ENCODE measurements around the gene TIMM44.
"Not testable (repeated sequence)": the region's sequence is repeated elsewhere in the genome, so short reads cannot be mapped to it uniquely, and the experiment has no call there.

The TIMM44 gene

GRCh38 chr19:7975037-7975436 is 31.6 kb upstream of the TIMM44 start:
- no peak for DNase-seq

GRCh38 chr19:7973883-7974282 is 30.4 kb upstream of the TIMM44 start:
- DNase-seq, result no peak

GRCh38 chr19:7971553-7972520 is 28.4 kb upstream of the TIMM44 start:
- no peak for DNase-seq

- DNase-seq, result no peak
Measured at GRCh38 chr19:7970716-7971448, 27.4 kb upstream of the TIMM44 start.

DNA sequence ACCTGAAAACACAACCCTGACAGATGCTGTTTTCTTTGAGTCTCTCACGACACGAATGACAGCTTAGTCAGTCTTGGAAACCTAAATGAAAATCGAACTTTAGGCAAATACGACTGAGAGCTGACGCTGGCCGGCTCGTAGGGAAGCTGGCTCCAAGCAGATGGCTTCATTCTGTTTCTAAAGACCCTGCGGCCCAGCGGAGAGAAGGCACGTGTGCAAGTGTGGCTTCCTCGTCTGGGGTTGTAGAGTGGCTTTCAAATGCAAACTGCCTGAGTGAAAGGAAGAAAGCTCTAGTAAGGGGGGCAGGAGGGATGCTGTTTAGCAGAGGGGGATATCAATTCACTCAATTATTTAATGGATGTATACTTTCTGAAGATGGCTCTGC is 26.1 kb upstream of the TIMM44 start:
- no peak for DNase-seq

DNA sequence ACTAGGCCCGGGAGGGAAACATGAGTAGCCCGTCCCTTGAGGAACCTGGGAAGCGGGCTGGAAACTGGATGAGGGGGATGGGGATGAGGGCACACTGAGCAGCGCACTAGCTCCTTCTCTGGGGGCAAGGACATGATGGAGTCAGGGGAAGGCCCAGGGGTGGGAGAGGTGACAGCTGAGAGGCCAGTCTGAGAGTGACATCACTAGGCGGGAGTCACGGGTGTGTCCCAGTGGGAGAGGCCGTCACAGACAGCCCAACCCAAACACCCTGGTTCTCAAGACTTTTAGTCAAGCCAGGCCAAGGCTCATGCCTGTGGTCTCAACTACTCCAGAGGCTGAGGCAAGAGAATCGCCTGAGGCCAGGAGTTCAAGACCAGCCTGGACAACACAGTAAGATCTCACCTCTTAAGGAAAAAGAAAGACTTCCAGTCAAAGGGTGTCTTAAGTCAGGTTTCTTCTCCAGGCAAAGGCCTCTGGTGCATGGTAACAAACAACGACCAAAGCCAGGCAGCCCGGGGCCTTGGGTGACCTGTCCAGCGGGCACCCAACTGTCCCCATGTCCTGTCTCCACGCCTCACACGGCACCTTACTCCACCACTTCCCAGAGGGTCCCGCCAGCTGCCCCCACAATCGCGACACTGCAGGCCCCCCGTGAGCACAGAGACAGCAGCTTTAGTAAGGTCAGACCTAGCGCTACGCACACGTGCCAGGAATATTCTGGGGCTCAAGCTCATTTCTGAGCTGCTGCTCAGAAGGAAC is 25.5 kb upstream of the TIMM44 start:
- no peak for DNase-seq

GRCh38 chr19:7968008-7968795 is 24.7 kb upstream of the TIMM44 start:
- no peak for DNase-seq

DNA sequence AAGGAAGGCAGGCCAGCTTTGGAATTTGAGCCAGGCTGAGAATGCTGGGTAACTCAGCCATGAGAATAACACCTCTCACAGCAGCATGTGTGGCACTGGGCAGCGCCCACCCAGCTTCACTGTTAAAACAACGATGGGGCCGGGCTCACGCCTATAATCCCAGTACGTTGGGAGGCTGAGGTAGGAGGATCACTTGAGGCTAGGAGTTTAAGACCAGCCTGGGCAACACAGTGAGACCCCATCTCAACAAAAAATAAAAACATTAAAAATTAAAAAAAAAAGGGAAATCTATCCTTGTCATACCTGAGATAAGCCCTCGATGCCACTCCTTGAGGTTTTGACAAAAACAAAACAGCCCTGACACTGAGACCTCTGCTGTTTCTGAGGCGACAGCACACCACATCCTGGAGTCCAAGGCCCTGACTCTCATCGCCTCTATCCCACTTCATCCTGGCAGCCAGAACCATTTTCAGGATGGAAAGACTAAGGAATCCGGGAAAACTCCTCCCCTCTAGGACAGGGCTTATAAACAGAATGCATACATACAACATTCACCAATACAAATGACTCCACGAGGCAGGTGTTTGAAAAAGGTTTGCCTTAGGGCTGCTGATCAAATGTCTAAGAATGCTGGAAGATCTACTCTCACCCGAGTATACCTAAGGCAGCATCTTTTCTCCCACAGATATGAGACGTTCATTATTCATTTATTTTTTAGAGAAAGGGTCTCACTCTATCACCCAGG is 22.6 kb upstream of the TIMM44 start:
- no peak for DNase-seq

GRCh38 chr19:7965259-7965841 is 21.9 kb upstream of the TIMM44 start:
- no peak for DNase-seq

DNA sequence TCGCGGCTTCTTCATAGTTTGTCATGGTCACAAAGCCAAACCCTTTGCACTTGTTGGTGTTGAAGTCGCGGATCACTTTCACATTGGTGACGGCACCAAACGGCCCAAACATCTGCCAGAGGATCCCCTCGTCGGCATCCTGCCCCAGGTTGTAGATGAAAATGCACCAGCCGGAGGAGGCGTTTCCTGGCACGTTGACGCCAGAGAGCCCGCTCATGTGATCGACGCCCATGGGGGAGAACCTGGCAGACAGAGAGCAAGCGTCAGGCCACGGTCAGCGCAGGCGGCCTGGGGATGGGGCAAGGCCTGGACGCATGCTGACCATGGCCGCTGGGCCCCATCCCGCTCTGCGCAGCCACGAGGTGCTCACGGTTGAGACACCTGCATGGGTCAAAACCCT is 20.1 kb upstream of the TIMM44 start:
- DNase-seq, result no peak

DNA sequence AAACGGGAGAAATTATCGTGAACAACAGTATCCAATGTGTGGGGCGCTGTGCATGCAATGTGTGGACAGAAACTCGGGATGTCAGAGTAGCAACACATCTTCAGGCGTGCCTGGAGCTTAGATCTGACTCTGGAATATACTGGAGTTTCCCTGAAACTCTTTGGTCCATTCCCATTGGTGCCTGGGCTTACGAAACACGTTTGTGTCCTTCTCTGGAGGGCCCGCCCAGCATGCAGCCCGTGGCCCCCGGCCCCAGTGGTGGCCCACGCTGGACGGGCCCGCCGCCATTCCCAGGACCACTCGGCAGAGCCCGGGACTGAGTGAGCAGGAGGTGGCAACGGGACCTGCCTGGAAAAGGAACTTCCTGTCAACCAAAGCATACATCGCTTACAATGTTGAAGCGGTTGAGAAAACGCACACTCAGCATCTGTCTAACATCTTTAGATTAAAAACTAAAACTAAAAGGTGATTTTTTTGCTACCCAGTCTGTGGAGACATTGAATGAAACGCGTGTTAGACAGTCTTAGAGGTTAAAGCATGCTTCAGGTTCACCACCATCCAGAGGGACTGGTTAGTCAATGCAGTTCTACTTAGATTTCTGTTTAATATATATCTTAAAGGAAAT is 19.3 kb upstream of the TIMM44 start:
- DNase-seq, result no peak

DNA sequence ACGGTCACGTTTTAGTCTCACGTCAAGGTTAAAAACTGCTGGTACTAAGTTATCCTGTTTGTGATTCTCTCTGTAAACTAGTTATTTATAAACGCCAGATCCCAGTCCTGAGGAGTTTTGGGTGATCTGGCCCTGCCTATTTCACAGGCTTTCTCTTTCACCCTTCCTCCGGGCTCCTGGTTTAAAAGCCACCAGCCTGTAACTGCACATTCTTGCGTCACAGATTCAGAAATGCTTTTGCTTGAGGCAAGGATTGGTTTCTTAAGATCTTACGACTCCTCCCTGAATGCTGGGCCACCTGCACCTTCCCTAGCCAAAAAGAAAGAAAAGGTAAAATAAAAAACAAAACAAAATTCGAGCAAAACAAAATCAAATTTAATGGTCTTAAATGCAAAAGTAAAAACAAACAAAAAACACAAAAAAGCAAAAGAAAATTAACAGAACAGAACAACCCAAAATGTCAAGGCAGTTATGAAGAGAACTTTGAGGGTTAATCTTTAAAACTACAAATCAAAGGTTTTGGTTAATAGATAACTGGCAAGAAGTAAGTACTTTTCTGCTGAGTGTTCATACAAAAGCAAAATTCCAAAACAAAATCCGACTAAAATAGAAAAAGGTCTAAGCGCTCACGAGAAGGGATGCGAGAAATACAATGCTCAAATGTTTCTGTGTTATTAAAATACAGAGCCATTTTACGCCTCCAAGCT is 18.6 kb upstream of the TIMM44 start:
- DNase-seq, result no peak

- not testable (repeated sequence) for DNase-seq
Measured at GRCh38 chr19:7961082-7961481, 17.6 kb upstream of the TIMM44 start.

- DNase-seq, result no peak
Measured at GRCh38 chr19:7959211-7959610, 15.7 kb upstream of the TIMM44 start.

DNA sequence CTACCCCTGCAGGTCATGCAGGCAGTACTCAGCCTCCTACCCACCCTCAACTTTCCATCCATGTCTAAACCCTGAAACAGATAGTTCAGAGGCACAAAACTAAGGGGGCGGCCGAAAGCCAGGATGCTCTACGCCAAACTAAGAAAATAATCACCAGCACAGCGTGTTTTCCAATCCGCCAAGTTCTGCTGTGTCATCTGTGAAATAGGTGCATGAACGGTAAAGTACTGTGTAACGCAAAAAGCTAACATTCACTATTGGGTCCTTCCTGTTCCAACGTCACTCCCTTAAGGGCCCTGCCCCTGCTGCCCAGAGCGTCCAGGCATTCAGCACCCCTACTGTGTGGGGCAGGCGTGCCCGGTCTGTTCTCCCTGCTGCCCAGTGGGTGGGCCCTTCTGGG is 12.2 kb upstream of the TIMM44 start:
- DNase-seq, result no peak

GRCh38 chr19:7953576-7953975 is 10.1 kb upstream of the TIMM44 start:
- DNase-seq, result no peak

DNA sequence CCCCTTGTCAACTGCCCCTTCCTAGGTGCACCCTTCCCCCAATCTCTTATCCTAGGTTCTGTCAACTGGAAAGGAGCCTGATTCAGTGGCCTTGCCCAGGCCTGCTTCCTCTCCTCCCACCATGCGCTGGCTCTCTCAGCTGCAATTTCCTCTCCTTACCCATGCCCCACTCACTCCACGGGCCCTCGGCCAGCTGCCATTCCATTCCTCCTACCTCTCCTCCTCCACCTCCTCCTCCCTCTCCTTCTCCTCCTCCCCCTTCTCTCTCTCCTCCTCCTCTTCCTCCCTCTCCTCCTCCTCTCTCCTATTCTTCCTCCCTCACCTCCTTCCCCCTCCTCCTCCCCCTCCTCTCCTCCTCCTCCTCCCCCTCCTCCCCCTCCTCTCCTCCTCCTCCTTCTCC is 9.6 kb upstream of the TIMM44 start:
- no peak for DNase-seq

- no peak for DNase-seq
Measured at GRCh38 chr19:7947939-7948338, 4.5 kb upstream of the TIMM44 start.

GRCh38 chr19:7944177-7944761 is 803 bp upstream of the TIMM44 start:
- DNase-seq, result peak; percentile 62

DNA sequence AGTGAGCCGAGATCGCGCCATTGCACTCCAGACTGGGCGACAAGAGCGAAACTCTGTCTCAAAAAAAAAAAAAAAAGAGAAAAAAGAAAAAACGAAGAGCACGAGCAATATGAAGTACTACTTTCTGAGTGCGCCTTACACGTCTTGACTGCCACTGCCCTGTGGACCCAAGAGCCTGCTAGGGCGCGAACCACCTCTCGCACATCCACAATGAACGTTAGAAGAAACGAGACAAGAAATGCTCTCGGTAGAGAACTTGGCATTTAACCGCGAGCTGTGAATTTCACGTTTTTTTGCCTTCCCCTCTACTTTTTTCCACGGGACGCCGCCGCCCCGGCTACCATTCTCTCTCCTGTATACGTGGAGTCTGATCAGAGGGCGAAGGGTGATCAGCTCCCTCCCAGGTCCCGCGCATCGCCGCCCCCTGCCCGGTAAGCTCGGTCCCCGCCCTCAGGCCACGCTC is 454 bp downstream of the TIMM44 start:
- DNase-seq, result no peak

All from NK-92 treated with Interleukin-12 subunit alpha and Interleukin-12 subunit beta, amount 100 ng/mL, for 24 hours (cell line).